ENCODE measurements around the gene RUFY4. TPM values are rescaled to one million over a fixed set of nuclear protein-coding genes. Genes with fewer than 3 reads are reported as not detected.

The RUFY4 gene
- polyA plus RNA-seq, 1 experiment = not detected

DNA sequence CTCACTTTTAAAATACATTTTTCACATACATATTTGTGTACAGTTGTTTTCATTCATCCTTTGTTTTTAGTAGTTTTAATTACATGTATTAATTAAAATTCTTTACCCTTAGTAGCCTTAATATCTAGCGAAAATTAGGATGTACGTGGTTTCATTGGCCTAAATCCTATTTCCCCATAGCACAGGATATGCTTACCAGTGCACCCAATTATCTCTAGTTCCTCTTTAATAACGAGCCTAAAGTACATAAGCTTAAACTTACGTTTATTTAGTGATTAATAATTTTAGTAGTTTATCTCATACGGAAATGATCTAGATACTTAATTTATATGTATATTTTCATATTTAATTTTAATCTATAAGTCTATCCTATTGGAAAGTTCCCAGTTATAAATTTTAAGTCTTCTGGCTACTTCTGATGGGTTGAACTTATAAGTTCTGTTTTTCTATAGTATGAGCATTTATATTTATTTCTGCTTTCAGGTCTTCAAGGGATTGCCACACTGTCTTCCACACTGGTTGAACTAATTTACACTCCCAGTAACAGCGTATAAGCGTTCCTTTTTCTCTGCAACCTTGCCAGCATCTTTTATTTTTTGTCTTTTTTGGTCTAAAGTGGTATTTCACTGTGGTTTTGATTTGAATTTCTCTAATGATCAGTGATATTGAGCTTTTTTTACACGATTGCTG is 21.4 kb upstream of the RUFY4 start:
- peaks cover 27% of the 10 kb centered on the region for H3K27me3 ChIP-seq (ENCODE audit: control insufficient read depth, insufficient read depth, low read length)
- CTCF ChIA-PET = interaction anchor here (0.6 to 2.1 kb wide), 5 partner anchors 26 to 262 kb away, joined by 4 to 9 read pairs (median 5); no protein-coding TSS in a partner anchor

DNA sequence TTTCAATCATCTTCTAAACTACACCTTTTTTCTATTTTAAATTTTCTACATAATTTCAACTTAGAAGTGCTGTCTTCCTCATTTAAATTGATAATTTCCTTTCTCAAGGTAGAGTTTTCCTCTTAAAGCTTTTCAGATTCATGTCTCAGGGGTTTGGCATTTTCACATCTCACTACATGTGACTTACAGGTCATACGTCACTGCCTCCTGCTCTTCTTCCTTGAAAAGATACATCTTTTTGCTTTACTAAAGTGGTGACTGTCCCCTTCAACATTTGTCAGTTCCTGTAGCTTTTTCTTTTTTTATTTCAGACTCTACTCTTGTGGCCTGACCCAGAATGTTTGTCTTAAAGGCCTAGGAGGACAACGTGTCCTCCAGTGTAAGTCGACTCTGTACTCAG is 17.1 kb upstream of the RUFY4 start:
- DNase-seq (ENCODE audit: low read depth, low spot score) = no peak

More for the DNA sequence above, 21.4 kb upstream of the RUFY4 start:
- no peak for DNase-seq (ENCODE audit: low read depth, low spot score)
- Histone ChIP-seq H3K27ac (ENCODE audit: low read depth, low read length) (no peak overlapping the region), H3K9me3 (ENCODE audit: control insufficient read depth, insufficient read depth, low read length) (peaks cover 11% of the 10 kb centered on the region), H3K4me3 (ENCODE audit: low read depth, low read length) (no peak overlapping the region)
- TF ChIP-seq, protein P1, sequence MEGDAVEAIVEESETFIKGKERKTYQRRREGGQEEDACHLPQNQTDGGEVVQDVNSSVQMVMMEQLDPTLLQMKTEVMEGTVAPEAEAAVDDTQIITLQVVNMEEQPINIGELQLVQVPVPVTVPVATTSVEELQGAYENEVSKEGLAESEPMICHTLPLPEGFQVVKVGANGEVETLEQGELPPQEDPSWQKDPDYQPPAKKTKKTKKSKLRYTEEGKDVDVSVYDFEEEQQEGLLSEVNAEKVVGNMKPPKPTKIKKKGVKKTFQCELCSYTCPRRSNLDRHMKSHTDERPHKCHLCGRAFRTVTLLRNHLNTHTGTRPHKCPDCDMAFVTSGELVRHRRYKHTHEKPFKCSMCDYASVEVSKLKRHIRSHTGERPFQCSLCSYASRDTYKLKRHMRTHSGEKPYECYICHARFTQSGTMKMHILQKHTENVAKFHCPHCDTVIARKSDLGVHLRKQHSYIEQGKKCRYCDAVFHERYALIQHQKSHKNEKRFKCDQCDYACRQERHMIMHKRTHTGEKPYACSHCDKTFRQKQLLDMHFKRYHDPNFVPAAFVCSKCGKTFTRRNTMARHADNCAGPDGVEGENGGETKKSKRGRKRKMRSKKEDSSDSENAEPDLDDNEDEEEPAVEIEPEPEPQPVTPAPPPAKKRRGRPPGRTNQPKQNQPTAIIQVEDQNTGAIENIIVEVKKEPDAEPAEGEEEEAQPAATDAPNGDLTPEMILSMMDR (IDR thresholded peaks at IDR 0.05; ENCODE audit: low read depth, low read length) = no peak
- POLR2A ChIA-PET = no interaction called here

DNA sequence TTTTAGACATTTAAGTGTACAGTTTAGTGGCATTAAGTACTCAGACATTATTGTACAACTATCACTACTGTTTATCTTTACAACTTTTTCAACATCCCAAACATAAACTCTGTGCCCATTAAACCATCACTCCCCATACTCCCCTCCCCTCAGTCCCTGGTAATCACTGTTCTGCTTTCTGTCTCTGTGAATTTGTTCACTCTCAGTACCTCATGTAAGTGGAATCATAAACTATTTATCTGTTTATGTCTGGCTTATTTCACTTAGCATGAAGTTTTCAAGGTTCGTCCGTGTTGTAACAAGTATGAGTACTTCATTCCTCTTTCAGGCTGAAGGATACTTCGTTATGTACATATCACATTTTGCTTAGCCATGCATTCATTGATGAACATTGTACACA is 9.8 kb upstream of the RUFY4 start:
- no peak for DNase-seq (ENCODE audit: low read depth, low spot score)
- Histone ChIP-seq H3K9me3 (ENCODE audit: control insufficient read depth, insufficient read depth, low read length) (no peaks in the 10 kb centered on the region), H3K27ac (ENCODE audit: low read depth, low read length) (no peak overlapping the region), H3K4me3 (ENCODE audit: low read depth, low read length) (no peak overlapping the region), H3K27me3 (ENCODE audit: control insufficient read depth, insufficient read depth, low read length) (peaks cover 46% of the 10 kb centered on the region)
- POLR2A ChIA-PET = no interaction called here
- CTCF ChIA-PET = interaction anchor here (1.2 to 1.9 kb wide), 2 partner anchors 9 to 270 kb away, joined by 4 read pairs; partner anchors contain the start of gene RUFY4
- TF ChIP-seq, protein P1 (IDR thresholded peaks at IDR 0.05; ENCODE audit: low read depth, low read length) = no peak

More for the DNA sequence above, 17.1 kb upstream of the RUFY4 start:
- TF ChIP-seq, protein P1 (IDR thresholded peaks at IDR 0.05; ENCODE audit: low read depth, low read length) = no peak
- Histone ChIP-seq H3K4me3 (ENCODE audit: low read depth, low read length) (no peak overlapping the region), H3K27me3 (ENCODE audit: control insufficient read depth, insufficient read depth, low read length) (peaks cover 29% of the 10 kb centered on the region), H3K9me3 (ENCODE audit: control insufficient read depth, insufficient read depth, low read length) (no peaks in the 10 kb centered on the region; the same call in none of the 2 replicates), H3K27ac (ENCODE audit: low read depth, low read length) (no peak overlapping the region)
- CTCF ChIA-PET = interaction anchor here (0.9 to 1.3 kb wide), 2 partner anchors 17 to 19 kb away, joined by 3 to 4 read pairs; partner anchors contain the start of gene RUFY4
- POLR2A ChIA-PET = no interaction called here

DNA sequence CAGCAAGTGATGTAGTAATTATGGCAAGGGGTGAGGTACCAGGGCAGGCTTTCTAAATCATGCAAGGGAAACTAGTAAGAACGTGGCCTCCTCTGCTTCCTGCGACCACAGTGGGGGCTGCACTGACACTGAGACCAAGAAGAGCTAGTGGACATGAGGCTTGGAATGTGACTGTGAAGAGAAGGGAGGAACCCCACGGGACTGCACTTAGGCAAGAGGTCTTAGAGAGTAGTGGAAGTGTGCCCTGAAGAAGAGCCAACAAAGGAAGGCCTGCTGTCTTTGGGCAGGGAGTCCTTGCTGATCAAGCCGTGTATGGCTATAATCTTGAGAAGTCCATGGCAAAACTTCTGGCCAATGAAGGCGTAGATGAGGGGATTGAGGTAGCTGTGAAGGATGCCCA is 8.9 kb upstream of the RUFY4 start:
- no peak for DNase-seq (ENCODE audit: low read depth, low spot score)
- TF ChIP-seq, protein P1 (IDR thresholded peaks at IDR 0.05; ENCODE audit: low read depth, low read length) = no peak
- H3K27me3 ChIP-seq (ENCODE audit: control insufficient read depth, insufficient read depth, low read length) = peaks cover 53% of the 10 kb centered on the region
- ChIA-PET CTCF (interaction anchor here (1.9 to 2.6 kb wide), 2 partner anchors 271 to 275 kb away, joined by 4 to 6 read pairs; no protein-coding TSS in a partner anchor), POLR2A (no interaction called here)
- H3K9me3 ChIP-seq (ENCODE audit: control insufficient read depth, insufficient read depth, low read length) = no peaks in the 10 kb centered on the region
- no peak overlapping the region for H3K27ac ChIP-seq (ENCODE audit: low read depth, low read length)
- no peak overlapping the region for H3K4me3 ChIP-seq (ENCODE audit: low read depth, low read length)

DNA sequence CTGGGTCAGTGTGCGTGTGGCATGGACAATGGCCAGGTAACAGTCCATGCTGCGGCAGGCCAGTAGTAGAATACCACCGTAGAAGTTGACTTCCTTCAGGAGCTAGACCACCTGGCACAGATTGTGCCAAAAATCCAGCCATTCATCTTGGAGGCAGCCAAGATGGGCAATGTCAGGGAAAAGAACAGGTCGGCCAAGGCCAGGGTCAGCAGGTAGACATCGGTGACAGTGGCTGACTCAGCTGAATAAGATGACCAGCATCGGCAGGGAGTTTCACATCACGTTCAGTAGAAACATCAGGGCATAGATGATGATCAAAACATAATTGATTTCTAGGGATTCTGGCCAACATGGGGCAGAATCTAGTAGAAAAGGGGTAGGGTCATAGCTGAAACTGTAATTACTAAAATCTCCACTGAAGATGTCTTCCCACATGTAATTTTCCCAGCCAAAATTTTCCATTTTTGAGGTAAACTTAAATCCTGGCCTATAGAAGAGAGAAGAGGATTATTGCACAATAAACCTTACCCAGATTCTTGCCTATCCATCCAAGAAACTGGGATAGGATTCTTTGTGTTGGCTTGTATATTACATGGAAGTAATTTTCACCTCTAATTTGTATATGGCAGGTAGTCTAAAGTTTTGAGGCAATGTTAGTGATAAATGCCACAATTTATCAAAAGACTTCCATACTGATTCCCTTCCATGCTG is 7.9 kb upstream of the RUFY4 start:
- ChIA-PET POLR2A (no interaction called here), CTCF (interaction anchor here (2.6 kb wide), 1 partner anchor 276 kb away, joined by 6 read pairs; no protein-coding TSS in a partner anchor)
- TF ChIP-seq, protein P1 (IDR thresholded peaks at IDR 0.05; ENCODE audit: low read depth, low read length) = no peak
- Histone ChIP-seq H3K9me3 (ENCODE audit: control insufficient read depth, insufficient read depth, low read length) (no peaks in the 10 kb centered on the region), H3K4me3 (ENCODE audit: low read depth, low read length) (no peak overlapping the region), H3K27me3 (ENCODE audit: control insufficient read depth, insufficient read depth, low read length) (peaks cover 55% of the 10 kb centered on the region), H3K27ac (ENCODE audit: low read depth, low read length) (no peak overlapping the region)
- DNase-seq (ENCODE audit: low read depth, low spot score) = no peak
